ENCODE results near the gene CEP55. TPM values are rescaled to one million over a fixed set of nuclear protein-coding genes. Genes with fewer than 3 reads are reported as not detected.

The CEP55 gene
- total and polyA plus RNA-seq, 8 donors = 3.4 to 31.3 (median 13.8) TPM

DNA sequence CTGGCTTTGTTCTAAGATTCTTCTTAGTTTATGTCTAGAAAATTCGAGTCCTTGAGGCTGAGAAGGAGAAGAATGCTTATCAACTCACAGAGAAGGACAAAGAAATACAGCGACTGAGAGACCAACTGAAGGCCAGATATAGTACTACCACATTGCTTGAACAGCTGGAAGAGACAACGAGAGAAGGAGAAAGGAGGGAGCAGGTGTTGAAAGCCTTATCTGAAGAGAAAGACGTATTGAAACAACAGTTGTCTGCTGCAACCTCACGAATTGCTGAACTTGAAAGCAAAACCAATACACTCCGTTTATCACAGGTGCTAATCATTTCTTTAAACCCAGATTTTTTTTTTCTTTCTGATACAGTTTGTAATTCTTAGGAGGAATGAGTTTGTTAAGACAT is 6.7 kb downstream of the CEP55 start:
- ATAC-seq = peak; percentile 30
- H3K27ac ChIP-seq = no peak overlapping the region
- intact Hi-C loops (cut with DNase I) = no loop called here
- H3K4me3 ChIP-seq = no peak overlapping the region
- no peak for DNase-seq
- H3K36me3 ChIP-seq = no peaks in the 10 kb centered on the region
- H3K4me1 ChIP-seq = peaks cover 0 to 4% of the 10 kb centered on the region in 2 donors
- TF ChIP-seq, protein P1, sequence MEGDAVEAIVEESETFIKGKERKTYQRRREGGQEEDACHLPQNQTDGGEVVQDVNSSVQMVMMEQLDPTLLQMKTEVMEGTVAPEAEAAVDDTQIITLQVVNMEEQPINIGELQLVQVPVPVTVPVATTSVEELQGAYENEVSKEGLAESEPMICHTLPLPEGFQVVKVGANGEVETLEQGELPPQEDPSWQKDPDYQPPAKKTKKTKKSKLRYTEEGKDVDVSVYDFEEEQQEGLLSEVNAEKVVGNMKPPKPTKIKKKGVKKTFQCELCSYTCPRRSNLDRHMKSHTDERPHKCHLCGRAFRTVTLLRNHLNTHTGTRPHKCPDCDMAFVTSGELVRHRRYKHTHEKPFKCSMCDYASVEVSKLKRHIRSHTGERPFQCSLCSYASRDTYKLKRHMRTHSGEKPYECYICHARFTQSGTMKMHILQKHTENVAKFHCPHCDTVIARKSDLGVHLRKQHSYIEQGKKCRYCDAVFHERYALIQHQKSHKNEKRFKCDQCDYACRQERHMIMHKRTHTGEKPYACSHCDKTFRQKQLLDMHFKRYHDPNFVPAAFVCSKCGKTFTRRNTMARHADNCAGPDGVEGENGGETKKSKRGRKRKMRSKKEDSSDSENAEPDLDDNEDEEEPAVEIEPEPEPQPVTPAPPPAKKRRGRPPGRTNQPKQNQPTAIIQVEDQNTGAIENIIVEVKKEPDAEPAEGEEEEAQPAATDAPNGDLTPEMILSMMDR (IDR thresholded peaks at IDR 0.05) = no peak
- H3K27me3 ChIP-seq = no peaks in the 10 kb centered on the region
- H3K9me3 ChIP-seq = no peaks in the 10 kb centered on the region

DNA sequence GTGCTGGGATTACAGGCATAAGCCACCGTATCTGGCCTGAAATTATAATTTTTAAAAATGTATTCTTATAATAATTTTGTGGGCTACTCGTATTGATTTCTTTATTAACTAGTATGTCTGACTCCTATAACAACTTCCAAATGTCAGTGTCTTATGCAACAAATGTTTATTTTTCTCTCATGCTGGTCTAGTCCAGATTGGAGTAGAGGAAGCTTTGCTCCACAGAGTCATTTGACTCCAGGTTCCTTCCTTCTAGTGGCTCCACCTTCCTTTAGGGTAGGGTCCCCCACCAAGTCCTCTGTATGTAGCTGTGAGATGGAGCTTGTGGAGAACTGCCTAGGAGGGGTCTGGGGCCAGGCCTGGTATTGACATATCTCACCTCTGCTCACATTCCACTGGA is 8.7 kb downstream of the CEP55 start:
- H3K4me3 ChIP-seq = no peak overlapping the region
- no peaks in the 10 kb centered on the region for H3K9me3 ChIP-seq
- no peaks in the 10 kb centered on the region for H3K36me3 ChIP-seq
- no peak overlapping the region for H3K27ac ChIP-seq
- ATAC-seq (peak; percentile 53), DNase-seq (no peak)
- TF ChIP-seq, protein P1 (IDR thresholded peaks at IDR 0.05) = no peak
- H3K4me1 ChIP-seq = no peaks in the 10 kb centered on the region
- intact Hi-C loops (cut with DNase I) = no loop called here
- H3K27me3 ChIP-seq = no peaks in the 10 kb centered on the region

DNA sequence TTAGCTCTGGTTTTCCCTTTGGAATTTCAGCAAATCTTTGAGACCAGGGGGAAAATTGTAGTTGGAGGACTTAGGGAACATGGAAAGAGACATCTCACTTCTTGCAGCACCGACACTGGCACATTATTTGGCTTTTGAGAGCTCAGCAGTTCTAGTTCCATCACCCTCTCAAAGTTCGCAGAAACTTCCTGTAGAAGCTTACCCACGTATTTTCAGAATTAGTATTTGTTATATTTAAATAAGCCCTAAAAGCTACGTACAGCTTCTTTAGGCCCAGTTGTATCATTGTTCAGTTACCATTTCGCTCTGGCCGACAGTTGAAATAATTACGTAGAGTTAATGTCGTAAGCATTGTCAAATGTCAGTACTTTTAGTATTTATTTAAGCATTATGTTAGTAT is 13.4 kb downstream of the CEP55 start:
- H3K4me3 ChIP-seq = no peak overlapping the region
- ATAC-seq = no peak
- no peaks in the 10 kb centered on the region for H3K36me3 ChIP-seq
- no peaks in the 10 kb centered on the region for H3K27me3 ChIP-seq
- intact Hi-C loops (cut with DNase I) = no loop called here
- DNase-seq = no peak
- H3K27ac ChIP-seq = no peak overlapping the region
- H3K9me3 ChIP-seq = no peaks in the 10 kb centered on the region
- TF ChIP-seq, protein P1 (IDR thresholded peaks at IDR 0.05) = no peak
- peaks cover 0 to 12% of the 10 kb centered on the region in 2 donors for H3K4me1 ChIP-seq

DNA sequence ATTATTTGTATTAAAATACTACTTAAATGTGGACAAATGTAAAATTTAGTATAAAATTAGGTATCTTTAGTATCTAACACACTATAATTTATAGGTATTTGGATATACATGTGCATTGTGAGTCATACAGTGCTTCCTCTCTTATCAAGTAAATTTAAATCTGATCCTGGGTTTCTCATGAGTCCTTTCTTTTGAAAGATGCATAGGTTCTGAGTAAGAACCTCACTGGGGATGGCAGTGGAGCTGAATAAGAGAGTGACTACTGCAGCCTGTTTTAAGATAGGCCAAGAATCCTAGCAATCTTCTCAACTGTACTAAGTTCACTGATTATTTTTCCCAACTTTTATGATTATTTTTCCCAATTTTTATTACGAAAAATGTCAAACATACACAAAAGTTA is 16.2 kb downstream of the CEP55 start:
- ATAC-seq (no peak), DNase-seq (no peak)
- no peaks in the 10 kb centered on the region for H3K36me3 ChIP-seq
- H3K4me3 ChIP-seq = no peak overlapping the region
- TF ChIP-seq, protein P1 (IDR thresholded peaks at IDR 0.05) = no peak
- H3K27me3 ChIP-seq = no peaks in the 10 kb centered on the region
- no peaks in the 10 kb centered on the region for H3K9me3 ChIP-seq
- H3K27ac ChIP-seq = no peak overlapping the region
- peaks cover 9 to 37% of the 10 kb centered on the region in 2 donors for H3K4me1 ChIP-seq
- intact Hi-C loops (cut with DNase I) = no loop called here

DNA sequence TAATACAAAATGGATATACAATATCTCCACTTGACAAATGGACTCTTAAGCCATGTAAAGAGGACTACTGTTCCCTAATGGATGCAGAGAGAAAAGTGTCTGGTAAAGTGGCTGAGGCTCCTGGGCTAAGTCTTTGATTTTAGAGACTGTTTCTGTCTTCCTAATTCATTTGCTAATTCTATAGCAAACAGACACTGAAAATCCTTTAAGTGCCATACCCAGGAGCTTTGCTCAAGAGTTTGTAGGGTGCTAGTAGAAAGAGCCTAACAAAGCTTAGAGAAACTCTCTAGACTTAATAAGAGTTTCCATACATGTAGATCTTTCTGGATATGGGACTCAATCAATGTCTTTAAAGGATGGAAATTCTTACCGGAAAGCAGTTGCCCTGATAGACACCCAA is 16.7 kb downstream of the CEP55 start:
- H3K4me1 ChIP-seq = peaks cover 9 to 37% of the 10 kb centered on the region in 2 donors
- no peak for ATAC-seq
- no peak for DNase-seq
- no peak overlapping the region for H3K27ac ChIP-seq
- no peaks in the 10 kb centered on the region for H3K9me3 ChIP-seq
- H3K27me3 ChIP-seq = no peaks in the 10 kb centered on the region
- H3K4me3 ChIP-seq = no peak overlapping the region
- H3K36me3 ChIP-seq = no peaks in the 10 kb centered on the region
- intact Hi-C loops (cut with DNase I) = no loop called here
- TF ChIP-seq, protein P1 (IDR thresholded peaks at IDR 0.05) = no peak
